IPS-15b (cell line): Measurements from ENCODE around the gene S100A9.

Experiments used
- H3K27me3 ChIP-seq: one replicate; pipeline ENCODE4 v1.6.1; 2013; ENCODE audit warnings: low read length; ENCODE audit not compliant: control insufficient read depth, insufficient read depth
- H3K36me3 ChIP-seq: one replicate; pipeline ENCODE4 v1.6.1; 2013; ENCODE audit warnings: low read length; ENCODE audit not compliant: control insufficient read depth, insufficient read depth
- H3K4me1 ChIP-seq: one replicate; pipeline ENCODE4 v1.6.1; 2013; ENCODE audit warnings: mild to moderate bottlenecking, low read length; ENCODE audit not compliant: control insufficient read depth, insufficient read depth
- H3K4me3 ChIP-seq: one replicate; pipeline ENCODE4 v1.5.1; 2013; ENCODE audit warnings: low read depth, low read length
- H3K9ac ChIP-seq: one replicate; pipeline ENCODE4 v1.6.1; 2013; ENCODE audit warnings: low read depth, mild to moderate bottlenecking, low read length
- H3K9me3 ChIP-seq: one replicate; pipeline ENCODE4 v1.6.1; 2013; ENCODE audit warnings: mild to moderate bottlenecking, low read length; ENCODE audit not compliant: control insufficient read depth, insufficient read depth

Gene S100A9

DNA sequence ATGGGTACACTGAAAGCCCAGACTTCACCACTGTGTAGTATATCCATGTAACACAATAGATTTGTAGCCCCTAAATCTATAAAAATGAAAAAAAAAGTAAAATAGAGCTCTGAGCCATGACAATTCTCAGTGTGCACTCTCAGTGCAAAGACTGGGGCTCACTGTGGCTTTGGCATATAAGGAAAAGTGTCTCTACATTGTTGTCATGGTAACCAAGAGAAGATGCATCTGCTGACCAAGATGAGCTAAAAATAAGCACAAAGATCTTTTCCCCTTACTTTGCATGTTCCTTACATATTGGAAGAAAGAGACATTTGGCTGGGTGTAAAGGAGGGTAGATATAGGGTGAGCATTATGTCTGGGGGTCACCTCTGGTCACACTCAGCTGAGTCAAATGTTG, 21.0 kb upstream of the S100A9 start:
- Histone ChIP-seq H3K27me3 (no peaks in the 10 kb centered on the region), H3K4me3 (no peak overlapping the region), H3K9ac (no peak overlapping the region)

DNA sequence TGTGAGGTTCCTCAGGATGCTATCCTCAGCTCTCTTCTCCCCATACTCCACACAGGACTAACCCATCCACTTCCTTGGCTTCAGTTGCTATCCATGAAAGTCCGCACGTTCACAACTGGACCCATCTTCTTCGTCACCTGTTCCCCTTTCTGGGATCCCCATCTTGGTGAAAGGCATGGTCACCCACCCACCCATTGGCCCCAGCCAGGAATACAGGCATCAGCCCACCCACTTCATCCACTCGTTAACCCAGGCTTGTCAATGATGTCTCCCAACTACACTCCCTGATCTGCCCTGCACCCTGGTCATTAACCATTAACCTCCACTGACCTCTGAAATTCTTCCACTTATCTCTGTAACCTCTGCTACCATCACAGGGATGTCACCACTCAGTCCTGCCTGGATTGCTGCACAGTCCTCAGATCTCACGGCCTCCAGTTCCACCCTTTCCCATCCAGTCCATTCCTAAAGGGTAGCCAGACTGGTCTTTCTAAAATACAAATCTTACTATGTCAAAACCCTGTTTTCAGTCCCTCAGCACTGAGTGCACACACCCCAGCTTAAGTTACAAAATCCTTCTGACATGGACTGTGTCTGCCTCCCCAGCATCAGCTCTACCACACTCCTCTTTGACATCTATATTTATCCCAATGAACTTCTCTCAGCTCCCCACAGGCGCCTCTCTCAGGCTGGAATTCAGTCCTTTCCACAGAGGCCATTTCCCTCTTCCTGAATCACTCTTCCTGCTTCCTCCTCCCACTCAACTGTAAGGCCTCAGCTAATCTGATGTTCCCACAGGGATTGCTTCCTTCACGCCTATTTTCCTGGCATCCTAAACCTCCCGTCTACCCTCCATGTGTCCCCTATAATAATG, 19.4 kb upstream of the S100A9 start:
- Histone ChIP-seq H3K36me3 (no peaks in the 10 kb centered on the region), H3K27me3 (no peaks in the 10 kb centered on the region), H3K9me3 (no peaks in the 10 kb centered on the region), H3K4me1 (no peaks in the 10 kb centered on the region), H3K4me3 (no peak overlapping the region), H3K9ac (no peak overlapping the region)

More for the DNA sequence above, 21.0 kb upstream of the S100A9 start:
- H3K36me3 ChIP-seq: no peaks in the 10 kb centered on the region
- H3K9me3 ChIP-seq: no peaks in the 10 kb centered on the region
- no peaks in the 10 kb centered on the region for H3K4me1 ChIP-seq

DNA sequence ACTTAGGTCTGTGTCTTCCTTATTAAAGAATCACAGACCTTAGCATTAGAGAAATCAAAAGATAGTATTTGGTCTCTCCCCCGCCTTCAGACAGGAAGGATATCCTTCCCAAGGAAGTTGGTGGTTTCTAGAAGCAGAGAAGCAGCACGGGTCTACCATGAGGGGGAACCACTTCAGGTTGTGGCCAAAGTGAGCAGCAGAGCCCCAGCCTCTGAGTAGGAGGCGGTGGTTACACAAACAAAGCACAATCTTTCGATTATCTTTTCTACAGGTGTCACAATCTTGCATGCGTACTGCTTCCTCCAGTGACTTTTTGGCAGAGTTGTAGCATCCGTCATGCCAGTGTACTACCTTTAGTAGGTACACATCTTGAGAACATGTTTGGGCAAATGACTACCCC, 17.9 kb upstream of the S100A9 start:
- no peak overlapping the region for H3K9ac ChIP-seq
- H3K4me1 ChIP-seq: no peaks in the 10 kb centered on the region
- no peaks in the 10 kb centered on the region for H3K9me3 ChIP-seq
- no peak overlapping the region for H3K4me3 ChIP-seq
- H3K27me3 ChIP-seq: no peaks in the 10 kb centered on the region
- H3K36me3 ChIP-seq: no peaks in the 10 kb centered on the region

DNA sequence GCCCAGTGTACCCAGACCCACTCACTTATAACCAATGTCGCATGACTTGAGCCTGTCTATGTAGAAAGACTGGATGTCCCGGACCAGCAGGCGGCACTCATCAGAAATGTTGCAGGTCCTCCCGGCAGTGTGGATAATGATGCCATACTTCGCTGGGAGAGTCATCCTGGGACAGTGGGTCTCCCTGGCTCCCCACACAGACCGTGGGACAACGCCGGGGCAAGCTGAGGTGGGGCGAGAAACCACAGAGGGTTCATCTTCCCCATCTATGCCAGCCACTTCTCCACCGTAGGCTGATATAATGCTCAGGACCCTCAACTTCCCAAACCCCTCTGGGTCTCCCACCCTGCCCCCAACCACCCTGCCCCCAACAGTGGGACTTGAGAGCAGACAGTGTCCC, 17.3 kb upstream of the S100A9 start:
- Histone ChIP-seq H3K4me1 (no peaks in the 10 kb centered on the region), H3K27me3 (no peaks in the 10 kb centered on the region), H3K9ac (no peak overlapping the region), H3K9me3 (no peaks in the 10 kb centered on the region), H3K4me3 (no peak overlapping the region), H3K36me3 (no peaks in the 10 kb centered on the region)

DNA sequence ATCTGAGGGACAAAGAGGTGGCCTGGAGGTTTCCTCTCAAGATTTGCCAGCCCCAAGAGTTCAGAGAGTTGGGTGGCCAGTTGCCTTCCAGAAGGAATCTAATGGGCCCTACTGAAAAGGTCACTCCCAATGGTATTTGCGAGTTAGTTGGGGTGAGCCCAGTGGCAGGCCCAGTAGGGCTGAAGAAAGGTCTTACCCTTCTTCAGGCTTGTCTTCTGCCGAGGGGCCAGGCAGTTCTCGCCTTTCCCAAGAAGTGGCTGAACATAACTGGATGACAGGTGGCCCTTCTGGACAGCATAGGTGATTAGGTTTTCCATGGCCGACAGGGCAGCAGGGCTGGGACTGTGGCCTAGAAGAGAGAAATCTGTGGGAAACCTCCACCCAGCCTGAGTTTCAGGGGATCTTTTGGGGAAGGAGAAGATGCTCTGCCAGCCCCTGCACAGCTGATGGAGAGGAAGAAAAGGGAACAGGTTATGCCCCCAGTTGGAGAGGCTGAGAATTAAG, 16.2 kb upstream of the S100A9 start:
- no peaks in the 10 kb centered on the region for H3K4me1 ChIP-seq
- no peak overlapping the region for H3K4me3 ChIP-seq
- no peak overlapping the region for H3K9ac ChIP-seq
- no peaks in the 10 kb centered on the region for H3K36me3 ChIP-seq
- no peaks in the 10 kb centered on the region for H3K27me3 ChIP-seq
- no peaks in the 10 kb centered on the region for H3K9me3 ChIP-seq

DNA sequence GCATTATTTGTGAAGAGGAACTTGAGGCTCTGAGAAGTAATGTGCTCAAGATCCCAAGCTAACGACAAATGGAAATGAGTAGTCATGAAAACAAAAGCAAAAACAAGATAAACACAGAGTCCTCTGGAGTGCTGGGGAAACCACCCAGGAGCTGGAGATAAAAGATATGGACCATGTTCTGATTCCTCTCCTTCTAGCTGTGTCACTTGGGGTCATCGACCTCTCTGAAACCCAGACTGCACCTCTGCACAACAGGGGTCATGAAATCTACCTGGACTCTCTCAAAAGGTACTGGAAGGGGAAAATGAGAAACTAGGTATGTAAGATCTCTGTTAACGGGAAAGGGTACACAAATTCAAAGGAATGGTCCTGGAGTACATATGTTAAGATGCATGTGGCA, 15.5 kb upstream of the S100A9 start:
- no peaks in the 10 kb centered on the region for H3K27me3 ChIP-seq
- no peak overlapping the region for H3K9ac ChIP-seq
- no peaks in the 10 kb centered on the region for H3K9me3 ChIP-seq
- no peaks in the 10 kb centered on the region for H3K36me3 ChIP-seq
- H3K4me1 ChIP-seq: no peaks in the 10 kb centered on the region
- H3K4me3 ChIP-seq: no peak overlapping the region

DNA sequence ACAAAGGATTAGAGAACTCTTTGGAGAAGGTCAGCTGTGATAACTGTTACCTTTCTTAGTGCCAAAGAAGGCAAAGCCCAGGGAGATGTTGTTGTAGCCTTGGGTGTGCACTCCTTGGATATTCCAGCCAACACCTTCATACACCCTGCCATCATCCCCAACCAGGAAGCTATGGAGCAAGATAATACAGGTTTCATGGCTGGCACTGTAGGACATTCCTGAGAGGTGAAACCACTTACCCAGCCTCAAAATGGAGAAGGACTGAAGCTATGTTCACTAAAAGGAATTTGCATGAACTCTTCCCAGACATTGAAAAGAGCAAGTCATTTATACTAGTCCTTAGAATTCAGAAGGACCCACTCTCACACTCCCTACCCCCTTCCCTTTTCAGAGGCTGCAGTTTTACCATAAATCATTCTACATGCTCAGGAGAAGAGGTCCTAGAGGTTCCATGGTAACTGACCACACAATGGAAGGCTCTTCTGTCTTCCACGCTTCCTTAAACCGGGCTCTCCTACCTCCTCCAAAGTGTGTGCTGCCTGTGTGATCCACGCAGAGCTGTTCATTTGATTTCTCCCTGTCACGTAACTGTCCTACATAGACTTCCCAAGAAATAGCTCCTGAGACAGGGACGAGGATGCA, 14.5 kb upstream of the S100A9 start:
- no peaks in the 10 kb centered on the region for H3K27me3 ChIP-seq
- H3K36me3 ChIP-seq: no peaks in the 10 kb centered on the region
- H3K4me3 ChIP-seq: no peak overlapping the region
- H3K9me3 ChIP-seq: no peaks in the 10 kb centered on the region
- H3K9ac ChIP-seq: no peak overlapping the region
- no peaks in the 10 kb centered on the region for H3K4me1 ChIP-seq

DNA sequence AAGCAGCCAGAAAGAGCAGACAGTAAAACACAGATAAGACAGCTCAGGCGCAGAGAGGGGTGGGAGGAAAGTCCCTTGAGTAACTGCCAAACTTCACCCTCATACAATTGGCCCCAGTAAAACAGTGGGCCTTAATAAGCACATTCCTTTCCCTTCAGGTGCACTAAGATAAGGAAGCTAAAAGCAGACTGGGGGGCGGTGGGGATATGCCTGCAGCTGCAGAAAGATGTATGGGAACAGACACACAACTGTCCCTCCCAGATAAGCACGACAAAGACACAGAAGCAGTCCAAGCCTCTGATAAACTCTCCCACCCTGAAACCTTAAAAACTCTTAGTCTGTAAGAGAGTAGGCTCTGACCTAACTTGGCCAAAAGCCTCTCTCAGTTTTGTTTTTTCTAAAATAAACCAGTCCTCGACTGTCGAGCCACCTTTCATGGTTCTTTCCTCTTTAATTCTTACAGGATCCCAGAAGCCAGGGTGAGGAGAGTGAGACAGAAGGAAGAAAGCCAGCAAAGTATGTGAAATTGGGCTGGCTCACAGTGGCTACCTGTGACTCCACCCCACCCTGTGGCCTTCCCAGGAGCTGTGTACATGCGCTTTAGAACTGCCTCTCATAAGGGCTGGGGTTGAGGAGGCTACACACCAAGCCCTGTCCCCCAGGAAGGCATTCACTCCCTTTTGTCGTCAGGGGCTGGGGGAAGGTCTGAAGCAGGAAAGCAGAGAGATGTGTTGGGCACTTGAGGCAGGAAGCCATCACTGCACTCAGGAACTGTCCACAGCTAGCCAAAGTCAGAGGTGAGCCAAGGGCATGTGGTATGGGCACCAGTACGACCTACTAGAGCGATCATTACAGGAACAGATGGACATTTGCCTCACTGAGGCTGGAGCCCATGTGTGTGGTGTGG, 13.6 kb upstream of the S100A9 start:
- H3K27me3 ChIP-seq: peaks cover 3% of the 10 kb centered on the region
- no peaks in the 10 kb centered on the region for H3K9me3 ChIP-seq
- no peaks in the 10 kb centered on the region for H3K36me3 ChIP-seq
- no peak overlapping the region for H3K9ac ChIP-seq
- no peak overlapping the region for H3K4me3 ChIP-seq
- H3K4me1 ChIP-seq: no peaks in the 10 kb centered on the region

DNA sequence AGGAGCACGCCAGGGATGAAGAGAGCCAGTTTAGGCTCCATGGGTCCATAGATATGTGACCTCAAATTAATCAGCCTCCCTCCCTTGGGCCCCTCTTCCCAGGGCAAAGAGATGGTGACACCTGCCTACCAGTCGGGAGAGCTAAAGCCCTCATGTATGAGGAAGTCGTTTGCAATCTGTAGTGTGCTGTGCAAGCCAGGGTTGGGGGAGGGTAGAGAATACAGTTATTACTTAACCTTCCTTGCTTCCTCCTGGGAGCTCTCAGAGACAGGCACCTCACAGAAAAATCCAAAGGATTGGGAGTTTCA, 13.0 kb upstream of the S100A9 start:
- peaks cover 4% of the 10 kb centered on the region for H3K27me3 ChIP-seq
- H3K4me3 ChIP-seq: no peak overlapping the region
- no peaks in the 10 kb centered on the region for H3K4me1 ChIP-seq

DNA sequence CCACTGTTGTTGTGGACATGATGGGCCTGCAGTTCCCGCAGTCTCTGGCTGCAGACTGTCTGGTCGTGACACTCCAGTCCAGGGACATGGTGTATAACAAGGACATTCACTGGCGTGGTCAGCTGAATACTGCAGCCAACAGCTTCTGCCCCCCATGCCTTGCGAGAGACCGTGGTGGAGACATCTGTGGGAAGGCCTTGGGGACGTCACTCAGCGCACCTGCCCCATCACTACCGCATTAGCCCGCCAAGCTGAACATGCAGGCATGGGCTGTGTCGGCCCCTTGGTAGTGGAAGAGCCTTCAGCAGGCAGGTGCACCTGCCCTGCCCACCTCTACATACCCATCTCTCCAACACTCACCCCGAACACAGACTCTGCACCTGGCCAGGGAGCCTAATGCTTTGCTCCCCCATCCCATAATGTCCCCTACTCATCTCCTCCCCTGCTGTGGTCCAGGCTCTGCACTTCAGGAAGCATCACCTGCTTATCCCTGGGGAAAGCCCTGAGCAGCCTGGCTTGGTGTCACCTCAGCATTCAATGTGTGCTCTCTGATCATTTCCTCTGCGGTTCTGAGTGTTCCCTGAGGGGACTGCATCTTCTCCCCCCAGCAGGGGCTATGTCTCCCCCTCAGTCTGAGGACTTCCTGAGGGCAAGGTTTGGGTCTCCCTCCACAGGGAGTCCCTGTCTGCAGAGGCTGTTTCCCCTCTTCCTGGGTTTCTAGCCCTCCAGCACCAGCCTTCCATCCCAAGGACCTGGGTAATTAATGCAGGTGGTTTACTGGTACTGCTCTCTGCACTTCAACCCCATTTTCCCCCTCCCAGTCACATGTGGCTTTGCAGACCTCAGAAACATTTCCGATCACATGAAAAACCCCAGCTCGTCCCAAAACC, 12.2 kb upstream of the S100A9 start:
- Histone ChIP-seq H3K9ac (no peak overlapping the region), H3K9me3 (no peaks in the 10 kb centered on the region), H3K4me3 (no peak overlapping the region), H3K4me1 (no peaks in the 10 kb centered on the region), H3K36me3 (no peaks in the 10 kb centered on the region), H3K27me3 (peaks cover 4% of the 10 kb centered on the region)

More for the DNA sequence above, 13.0 kb upstream of the S100A9 start:
- Histone ChIP-seq H3K36me3 (no peaks in the 10 kb centered on the region), H3K9me3 (no peaks in the 10 kb centered on the region), H3K9ac (no peak overlapping the region)
